ENCODE measurements around the gene GNLY. TPM values are rescaled to one million over a fixed set of nuclear protein-coding genes. Genes with fewer than 3 reads are reported as not detected.

Gene GNLY
- total and polyA plus RNA-seq, 8 donors = 0.28 to 1.3 (median 0.76) TPM; not detected in 3

DNA sequence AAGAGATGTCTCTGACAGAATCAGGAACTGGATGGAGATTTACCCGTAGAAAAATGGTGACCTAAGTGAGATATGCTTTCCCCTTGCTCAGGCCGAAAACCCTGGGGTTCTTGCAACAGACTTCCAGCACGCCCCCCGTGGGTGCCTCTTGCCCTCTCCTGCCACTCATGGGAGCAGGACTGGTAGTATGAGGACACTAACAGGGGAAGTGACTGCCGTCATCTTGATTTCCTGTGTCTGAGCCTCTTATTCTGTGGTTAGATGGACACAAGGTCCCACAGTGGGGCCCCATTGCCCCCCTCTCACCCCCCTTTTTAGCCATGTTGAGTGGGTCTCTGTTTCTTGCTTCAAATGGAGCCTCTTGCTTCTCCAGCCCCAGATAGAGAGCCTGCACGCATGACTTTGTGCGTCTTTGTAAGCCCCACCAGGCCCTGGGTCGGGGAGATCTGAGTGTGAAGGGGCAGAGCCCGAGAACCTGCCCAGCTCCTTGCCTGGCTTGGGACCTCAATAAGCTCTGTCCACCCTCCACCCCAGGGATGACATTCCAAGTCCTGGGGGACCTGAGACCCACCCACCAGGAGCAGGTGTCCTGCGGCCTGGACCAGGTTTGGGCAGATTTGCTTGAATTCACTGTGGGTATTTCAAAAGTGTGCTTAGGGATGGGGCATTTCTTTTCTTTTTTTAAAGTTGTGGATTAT lies 12.6 kb downstream of the GNLY start:
- intact Hi-C loops (cut with DNase I) = no loop called here
- WGBS, 2 donors = 76 to 88% methylated on average over 10 of the region's 10 CpGs
- H3K4me1 ChIP-seq = peaks cover 0 to 11% (median 0%) of the 10 kb centered on the region in 3 donors
- no peaks in the 10 kb centered on the region for H3K36me3 ChIP-seq
- ATAC-seq (peak in 3 of 4 donors; percentile 13 to 39 (median 27)), FAIRE-seq (no peak), DNase-seq (peak in 1 of 6 donors; percentile 44)
- TF ChIP-seq, protein P1, sequence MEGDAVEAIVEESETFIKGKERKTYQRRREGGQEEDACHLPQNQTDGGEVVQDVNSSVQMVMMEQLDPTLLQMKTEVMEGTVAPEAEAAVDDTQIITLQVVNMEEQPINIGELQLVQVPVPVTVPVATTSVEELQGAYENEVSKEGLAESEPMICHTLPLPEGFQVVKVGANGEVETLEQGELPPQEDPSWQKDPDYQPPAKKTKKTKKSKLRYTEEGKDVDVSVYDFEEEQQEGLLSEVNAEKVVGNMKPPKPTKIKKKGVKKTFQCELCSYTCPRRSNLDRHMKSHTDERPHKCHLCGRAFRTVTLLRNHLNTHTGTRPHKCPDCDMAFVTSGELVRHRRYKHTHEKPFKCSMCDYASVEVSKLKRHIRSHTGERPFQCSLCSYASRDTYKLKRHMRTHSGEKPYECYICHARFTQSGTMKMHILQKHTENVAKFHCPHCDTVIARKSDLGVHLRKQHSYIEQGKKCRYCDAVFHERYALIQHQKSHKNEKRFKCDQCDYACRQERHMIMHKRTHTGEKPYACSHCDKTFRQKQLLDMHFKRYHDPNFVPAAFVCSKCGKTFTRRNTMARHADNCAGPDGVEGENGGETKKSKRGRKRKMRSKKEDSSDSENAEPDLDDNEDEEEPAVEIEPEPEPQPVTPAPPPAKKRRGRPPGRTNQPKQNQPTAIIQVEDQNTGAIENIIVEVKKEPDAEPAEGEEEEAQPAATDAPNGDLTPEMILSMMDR (IDR thresholded peaks at IDR 0.05) = no peak
- no peaks in the 10 kb centered on the region for H3K9me3 ChIP-seq
- no peak overlapping the region for H3K4me3 ChIP-seq
- peak overlapping the region in 3 of 4 donors; percentile 1 to 59 (median 4) for H3K27ac ChIP-seq
- no peaks in the 10 kb centered on the region for H3K27me3 ChIP-seq

DNA sequence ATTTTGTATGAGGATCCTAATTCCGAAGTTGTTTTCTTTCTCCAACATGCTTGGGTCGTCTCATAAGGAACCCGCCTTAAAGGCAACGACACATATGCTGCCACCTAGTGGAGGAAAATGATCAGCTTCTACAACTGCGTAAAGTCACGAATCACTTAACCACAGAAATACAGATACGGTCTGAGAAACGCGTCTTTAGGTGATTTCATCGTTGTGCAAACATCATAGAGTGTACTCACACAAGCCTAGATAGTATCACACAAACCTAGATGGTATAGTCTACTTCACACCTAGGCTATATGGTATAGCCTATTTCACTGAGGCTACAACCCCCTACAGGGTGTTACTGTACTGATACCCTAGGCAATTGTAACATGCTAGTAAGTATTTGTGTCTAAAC lies 13.1 kb downstream of the GNLY start:
- Histone ChIP-seq H3K27ac (peak overlapping the region in 1 of 4 donors; percentile 59), H3K4me1 (peaks cover 0 to 11% (median 0%) of the 10 kb centered on the region in 3 donors)
- FAIRE-seq = peak; percentile 90

DNA sequence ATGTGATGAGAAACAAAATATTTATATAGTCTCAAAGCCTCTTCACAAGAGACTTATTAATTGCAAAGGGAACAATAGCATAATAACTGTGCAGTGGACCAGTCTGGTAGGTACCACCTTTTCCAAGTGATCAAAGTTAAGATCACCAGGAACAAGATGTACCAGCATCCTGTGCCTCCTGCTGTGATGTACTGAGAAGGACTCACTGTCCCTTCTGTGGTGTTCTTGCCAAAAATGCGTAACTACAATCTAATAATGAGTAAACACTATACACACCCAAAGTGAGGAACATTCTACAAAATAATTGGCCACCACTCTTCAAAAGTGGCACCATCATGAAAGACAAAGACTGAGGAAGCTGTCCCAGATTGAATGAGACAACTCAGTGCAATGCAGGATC lies 14.5 kb downstream of the GNLY start:
- H3K4me1 ChIP-seq = peaks cover 0 to 17% (median 4%) of the 10 kb centered on the region in 3 donors
- H3K27me3 ChIP-seq = no peaks in the 10 kb centered on the region
- intact Hi-C loops (cut with DNase I) = no loop called here
- H3K9me3 ChIP-seq = no peaks in the 10 kb centered on the region
- no peak overlapping the region for H3K4me3 ChIP-seq
- FAIRE-seq (no peak), DNase-seq (no peak), ATAC-seq (no peak)
- H3K27ac ChIP-seq = peak overlapping the region in 1 of 4 donors; percentile 58
- WGBS, 2 donors = 31 to 62% methylated on average over 1 of the region's 1 CpG
- TF ChIP-seq, protein P1 (IDR thresholded peaks at IDR 0.05) = no peak
- H3K36me3 ChIP-seq = no peaks in the 10 kb centered on the region

More for the DNA sequence above, 13.1 kb downstream of the GNLY start:
- Histone ChIP-seq H3K36me3 (no peaks in the 10 kb centered on the region), H3K27me3 (no peaks in the 10 kb centered on the region), H3K9me3 (no peaks in the 10 kb centered on the region), H3K4me3 (no peak overlapping the region)
- ATAC-seq (peak; percentile 76 to 85 (median 78)), DNase-seq (peak in 3 of 6 donors; percentile 47 to 67 (median 63))
- TF ChIP-seq, protein P1 (IDR thresholded peaks at IDR 0.05) = peak; percentile 70 to 86 (median 80)
- intact Hi-C loops (cut with DNase I) = no loop called here
- WGBS, 2 donors = 0% methylated on average over 10 of the region's 10 CpGs

DNA sequence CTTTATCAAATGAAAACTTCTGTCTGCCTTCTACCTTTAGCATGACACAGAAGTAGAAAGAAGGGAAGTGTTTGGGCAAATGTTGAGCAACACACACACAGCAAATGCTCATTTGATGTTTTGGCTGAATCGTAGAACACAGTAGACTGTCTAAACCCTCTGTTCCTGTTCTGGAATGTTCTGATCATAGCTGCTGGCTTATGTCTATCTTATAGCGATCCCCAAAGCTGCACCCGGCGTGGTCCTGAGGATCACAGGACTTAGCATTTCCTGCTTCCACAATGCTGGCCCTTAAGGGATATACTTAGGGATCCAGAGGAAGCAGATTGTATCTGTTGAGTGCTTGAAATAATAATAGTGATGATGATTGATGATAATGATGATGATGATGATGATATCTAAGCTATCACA lies 15.2 kb downstream of the GNLY start:
- H3K27ac ChIP-seq = peak overlapping the region in 2 of 4 donors; percentile 30 to 58
- H3K4me3 ChIP-seq = no peak overlapping the region
- ATAC-seq (peak in 1 of 4 donors; percentile 2), DNase-seq (no peak), FAIRE-seq (no peak)
- no peaks in the 10 kb centered on the region for H3K36me3 ChIP-seq
- TF ChIP-seq, protein P1 (IDR thresholded peaks at IDR 0.05) = no peak
- H3K9me3 ChIP-seq = no peaks in the 10 kb centered on the region
- intact Hi-C loops (cut with DNase I) = no loop called here
- H3K27me3 ChIP-seq = no peaks in the 10 kb centered on the region
- 55 to 66% methylated on average over 4 of the region's 4 CpGs for WGBS, 2 donors
- H3K4me1 ChIP-seq = peaks cover 0 to 17% (median 4%) of the 10 kb centered on the region in 3 donors
